HG03571 (cell line): ENCODE results near the gene FALEC.

Source experiments
- ATAC-seq: cut with Tn5 transposase; IDR thresholded peaks from one replicate; pipeline ENCODE4 v1.9.1; 2021; ENCODE audit not compliant: unreplicated experiment

Gene FALEC

DNA sequence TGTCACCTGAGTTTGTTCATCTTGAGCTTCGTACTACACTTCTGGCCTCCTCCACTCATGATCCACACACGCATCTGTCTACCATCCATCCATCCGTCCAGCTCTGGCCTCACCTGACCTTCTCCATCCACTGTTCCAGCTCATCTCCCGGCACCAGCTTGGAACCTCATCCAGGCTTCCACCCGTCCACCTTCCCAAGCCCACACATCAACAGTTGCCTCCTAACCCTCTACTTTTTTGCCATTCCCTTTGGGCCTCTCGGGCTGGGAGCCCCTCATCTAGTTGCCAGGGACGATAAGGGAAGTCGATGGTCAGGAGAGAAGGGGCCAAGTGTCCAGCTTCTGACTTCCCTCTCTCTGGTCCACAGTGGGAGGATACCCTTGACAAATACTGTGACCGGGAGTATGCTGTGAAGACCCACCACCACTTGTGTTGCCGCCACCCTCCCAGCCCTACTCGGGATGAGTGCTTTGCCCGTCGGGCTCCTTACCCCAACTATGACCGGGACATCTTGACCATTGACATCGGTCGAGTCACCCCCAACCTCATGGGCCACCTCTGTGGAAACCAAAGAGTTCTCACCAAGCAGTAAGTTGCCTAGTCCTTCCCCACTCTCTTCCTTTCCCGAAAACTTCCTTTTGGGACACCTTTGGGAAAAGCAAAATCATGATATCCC is 3.4 kb upstream of the FALEC start:
- ATAC-seq = no peak

DNA sequence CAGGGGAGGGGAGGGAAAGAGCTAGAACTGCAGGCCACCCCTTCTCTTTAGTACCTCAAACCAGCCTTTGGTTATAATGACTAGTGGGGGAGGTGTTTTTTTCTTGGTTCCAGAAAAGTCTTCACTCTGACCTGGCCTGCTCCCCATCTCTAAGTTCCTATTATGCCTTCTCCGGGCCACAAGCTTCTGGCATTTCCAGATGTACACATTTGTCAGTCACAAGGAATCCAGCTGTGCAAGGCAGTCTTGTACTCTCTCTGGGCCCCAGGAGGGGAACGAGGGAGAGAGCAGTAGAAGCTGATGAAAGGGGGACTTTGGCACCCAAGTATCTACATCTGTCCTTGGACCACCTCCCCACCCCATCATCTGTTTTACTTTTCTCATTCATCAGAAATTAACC is 2.7 kb upstream of the FALEC start:
- ATAC-seq = no peak

DNA sequence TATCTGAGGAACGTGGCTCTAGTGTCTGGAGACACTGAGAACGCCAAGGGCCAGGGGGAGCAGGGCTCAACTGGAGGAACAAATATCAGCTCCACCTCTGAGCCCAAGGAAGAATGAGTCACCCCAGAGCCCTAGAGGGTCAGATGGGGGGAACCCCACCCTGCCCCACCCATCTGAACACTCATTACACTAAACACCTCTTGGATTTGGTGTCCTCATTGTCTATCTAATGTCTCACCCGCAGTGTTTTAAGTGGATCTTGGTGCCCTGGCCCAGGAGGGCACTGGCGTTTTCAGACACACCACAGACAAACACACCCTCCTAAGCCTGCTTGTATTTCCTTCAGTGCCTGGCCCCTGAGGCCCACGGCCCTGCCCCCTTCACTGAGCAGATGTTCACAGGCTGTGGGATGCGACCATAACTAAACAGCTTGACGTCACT is 2.2 kb upstream of the FALEC start:
- ATAC-seq = no peak

DNA sequence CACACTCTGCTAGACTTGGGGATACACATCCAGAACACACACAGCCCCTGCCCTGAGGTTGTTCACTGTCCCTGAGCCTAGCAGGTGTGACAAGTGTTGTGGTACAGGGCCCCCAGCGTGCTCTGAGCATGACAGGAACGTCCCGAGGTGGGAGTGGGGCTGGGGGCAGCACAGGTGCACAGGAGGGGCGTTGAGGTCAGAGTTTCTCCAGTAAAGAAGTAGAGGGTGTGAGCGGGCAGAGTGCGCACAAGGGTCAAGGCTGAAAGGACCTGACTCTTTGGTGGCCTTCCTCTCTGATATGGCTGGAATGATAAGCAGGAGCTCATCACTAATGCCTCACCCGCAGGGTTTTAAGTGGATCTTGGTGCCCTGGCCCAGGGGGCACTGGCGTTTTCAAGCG is 1.3 kb upstream of the FALEC start:
- ATAC-seq = no peak

DNA sequence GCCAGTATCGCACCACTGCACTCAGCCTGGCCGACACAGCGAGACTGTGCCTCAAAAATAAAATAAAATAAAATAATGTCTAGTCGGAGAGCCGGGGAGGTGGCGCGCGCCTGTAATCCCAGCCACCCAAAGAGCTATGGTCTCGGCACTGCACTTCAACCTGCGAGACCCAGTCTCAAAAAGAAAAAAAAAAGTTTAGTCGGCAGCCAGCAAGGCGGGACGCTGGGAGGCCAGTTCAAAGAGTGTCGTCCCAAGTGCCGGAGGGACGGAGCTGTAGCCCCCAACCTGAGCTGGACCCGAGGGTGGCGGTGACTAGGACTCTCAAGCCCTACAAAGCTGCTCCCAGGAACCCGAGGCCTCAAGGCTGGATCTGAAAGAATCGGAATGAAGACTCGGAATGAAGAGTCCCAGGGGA is 632 bp upstream of the FALEC start:
- ATAC-seq = peak; percentile 5

DNA sequence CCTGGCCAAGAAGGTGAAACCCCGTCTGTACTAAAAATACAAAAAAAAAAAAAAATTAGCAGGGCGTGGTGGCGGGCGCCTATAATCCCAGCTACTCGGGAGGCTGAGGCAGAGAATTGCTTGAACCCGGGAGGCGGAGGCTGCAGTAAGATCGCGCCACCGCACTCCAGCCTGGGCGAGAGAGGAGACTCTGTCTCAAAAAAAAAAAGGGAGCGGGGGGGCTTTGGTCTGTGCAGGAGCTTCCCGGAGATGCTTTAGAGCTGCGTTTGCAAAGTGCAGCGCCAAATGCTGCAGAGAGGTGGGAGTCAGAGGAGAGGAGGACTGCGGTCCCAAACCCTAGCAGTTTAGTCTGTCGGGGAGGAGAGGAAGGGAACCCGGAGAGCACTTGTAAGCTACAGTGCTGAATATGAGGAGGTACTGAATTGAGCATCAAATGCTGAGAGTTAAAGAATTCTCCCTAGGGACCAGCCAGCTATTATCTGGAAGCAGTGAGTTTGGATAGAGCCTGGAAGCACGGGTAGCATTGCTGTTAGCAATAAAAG is 569 bp downstream of the FALEC start:
- no peak for ATAC-seq

DNA sequence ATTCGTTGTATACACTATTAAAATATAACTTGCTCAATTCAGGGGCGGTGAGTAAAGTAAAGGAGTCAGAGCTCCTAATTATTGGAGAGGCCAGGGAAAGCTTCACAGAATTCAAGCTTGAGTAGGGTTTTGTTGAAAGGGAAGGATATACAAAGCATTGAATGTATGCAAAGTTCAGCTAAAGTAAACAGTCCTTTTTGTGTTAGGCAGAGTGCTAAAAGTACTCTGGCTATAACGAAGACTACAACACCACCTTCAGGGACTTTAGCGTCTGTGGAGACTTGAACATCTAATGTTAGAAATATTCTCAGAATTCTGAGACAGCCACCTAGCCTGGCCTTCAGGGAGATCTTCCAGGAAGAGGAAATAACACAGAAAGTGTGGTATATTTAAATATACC is 1.1 kb downstream of the FALEC start:
- no peak for ATAC-seq

DNA sequence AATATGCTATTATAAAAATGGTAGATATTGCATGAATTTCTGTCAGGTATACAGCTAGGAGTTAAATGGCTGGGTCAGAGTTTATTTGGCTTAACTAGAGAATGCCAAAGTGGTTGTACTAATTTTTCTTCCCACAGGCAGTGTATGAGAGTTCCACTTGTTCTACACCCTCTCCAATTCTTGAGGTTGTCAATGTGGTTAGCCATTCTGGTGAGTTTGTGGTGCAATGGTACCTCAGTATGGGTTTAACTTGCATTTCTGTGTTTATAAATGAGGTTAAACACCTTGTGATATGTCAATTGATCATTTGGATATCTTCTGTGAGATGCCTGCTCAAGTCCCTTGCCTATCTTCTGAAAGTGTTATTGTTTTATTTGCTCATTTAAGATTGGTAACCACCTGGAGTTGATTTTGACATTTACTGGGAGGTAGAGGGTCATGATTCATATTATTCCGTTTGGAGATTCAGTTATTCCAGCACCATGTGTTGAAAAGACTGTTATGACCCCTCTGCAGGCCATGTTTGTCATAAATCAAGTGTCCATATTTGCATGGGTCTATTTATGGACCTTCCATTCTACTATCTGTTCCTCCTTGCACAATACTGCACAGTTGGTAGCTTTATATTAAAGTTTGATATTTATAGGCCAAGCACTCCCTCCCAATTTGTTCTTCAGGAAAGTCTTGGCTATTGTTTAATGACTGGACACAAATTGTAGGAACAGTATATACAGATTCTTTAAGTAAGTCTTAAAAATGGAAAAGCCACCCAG is 5.8 kb downstream of the FALEC start:
- ATAC-seq = no peak

DNA sequence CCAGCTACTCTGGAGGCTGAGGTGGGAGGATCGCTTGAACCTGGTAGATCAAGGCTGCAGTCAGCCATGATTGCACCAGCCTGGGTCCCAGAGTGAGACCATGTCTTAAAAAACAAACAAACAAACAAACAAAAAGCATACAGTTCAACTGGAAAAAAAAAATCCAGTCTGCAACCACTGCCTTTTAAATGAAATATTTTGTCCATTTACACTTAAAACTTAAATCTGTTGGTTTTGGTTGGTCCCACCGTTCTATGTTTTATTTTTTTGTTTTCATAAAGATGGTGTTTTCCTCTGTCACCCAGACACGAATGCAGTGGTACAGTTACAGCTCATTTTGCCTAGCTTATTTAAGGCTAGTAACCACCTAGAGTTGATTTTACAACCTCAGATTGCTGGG is 9.8 kb downstream of the FALEC start:
- ATAC-seq = no peak

DNA sequence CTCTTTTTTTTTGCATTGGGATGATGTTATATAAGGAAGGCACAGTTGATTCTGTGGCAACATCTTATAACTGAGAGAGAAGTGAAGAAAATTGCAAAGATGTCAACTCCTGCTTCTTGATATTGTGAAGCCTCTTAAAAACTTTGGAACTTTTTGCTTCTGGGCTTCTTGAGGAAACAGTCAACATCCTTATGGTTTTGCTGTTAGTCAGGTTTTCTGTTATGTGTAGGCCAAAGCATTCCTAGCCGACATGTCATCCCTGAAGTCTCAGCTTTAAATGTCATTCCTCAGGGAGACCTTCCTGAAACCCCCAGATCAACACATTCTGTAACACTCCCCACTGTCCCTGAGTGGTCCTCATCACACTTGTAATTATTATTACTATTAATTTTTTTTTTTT is 12.6 kb downstream of the FALEC start:
- ATAC-seq = no peak

DNA sequence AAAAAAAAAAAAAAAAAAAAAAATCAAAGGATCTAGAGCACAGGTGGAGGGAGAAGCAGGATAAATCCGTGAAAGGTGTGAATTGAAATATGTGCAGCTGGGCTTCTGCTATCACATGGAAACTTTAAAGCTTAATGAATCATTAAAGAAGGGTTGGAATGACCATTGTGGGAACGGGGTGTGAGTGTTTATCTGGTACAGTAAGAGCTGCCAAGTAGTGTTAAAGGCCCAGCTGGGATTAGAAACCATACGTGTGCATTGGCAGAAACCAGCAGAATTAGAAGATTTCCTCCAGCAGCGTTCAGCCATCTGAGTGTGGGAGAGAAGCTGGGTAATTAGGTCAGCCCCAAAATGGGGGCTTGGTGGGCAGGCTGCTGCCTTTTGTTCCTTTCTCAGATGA is 13.5 kb downstream of the FALEC start:
- ATAC-seq = no peak

DNA sequence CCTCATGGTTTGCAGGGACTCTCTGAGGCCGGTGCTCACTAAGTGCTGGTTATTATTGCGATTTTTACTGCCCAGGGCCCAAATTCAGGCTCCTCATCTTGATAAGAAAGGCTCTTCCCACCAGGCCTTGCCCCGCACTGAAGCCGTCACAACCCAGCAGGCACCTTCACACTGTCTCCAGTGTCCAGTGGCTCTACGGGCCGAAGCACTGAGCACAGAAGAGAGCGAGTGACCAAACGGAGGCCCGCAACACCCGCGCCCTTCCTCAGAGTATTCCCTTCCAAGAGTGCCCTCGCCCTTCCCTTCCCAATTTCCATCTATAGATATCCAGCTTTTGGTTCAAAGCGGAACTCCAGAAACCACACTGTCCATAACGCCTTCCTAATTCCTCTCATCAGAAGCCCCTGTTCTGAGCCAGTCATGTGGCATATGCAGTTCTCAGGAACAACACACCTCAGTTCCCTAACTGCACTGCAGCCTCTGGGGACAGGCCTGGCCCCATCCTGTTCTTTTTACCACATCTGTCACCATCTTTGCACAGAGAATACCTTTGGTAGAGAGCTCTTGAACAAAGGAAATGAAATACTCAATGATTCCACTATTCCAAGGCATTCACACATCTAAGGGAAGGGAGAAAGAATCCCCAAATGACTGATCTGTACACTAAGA is 15.1 kb downstream of the FALEC start:
- ATAC-seq = no peak

DNA sequence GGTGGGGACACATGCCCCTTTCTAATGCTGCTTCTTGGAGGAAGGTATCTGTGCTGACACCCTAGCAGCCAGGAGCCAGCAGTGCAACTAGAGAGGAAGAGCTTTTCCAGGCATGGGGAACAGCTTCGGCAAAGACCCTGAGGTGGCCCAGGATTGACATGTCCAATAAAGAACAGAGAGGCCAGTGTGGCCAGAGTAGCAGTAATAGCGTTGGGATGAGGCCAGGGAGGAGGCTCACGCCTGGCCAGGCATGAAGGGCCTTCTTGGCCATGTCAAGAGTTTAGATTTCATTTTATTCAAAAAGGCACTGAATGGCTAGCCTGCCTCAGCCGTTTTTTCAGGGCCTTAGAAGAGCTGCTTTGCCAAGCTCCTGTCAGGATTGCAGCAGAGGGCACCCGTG is 17.3 kb downstream of the FALEC start:
- no peak for ATAC-seq

DNA sequence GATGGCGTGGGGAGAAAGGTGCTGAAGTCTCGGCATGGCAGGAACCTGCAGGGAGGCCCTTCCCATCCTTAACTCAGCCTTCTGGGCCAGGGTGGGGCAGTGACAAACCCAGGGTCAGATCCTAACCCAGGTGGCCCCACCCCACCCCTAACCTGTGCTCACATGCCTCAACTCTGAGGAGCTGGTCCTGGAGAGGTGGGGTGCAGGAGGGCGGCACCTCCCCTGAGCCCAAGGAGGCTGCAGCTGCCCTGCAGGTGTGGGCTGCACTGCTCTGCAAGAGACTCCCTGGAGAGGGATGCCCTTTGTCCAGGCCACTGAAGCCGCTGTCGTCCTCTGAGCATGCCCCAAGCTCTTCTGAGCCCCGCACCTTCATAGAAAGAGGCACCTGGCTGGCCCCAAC is 18.4 kb downstream of the FALEC start:
- ATAC-seq = no peak

DNA sequence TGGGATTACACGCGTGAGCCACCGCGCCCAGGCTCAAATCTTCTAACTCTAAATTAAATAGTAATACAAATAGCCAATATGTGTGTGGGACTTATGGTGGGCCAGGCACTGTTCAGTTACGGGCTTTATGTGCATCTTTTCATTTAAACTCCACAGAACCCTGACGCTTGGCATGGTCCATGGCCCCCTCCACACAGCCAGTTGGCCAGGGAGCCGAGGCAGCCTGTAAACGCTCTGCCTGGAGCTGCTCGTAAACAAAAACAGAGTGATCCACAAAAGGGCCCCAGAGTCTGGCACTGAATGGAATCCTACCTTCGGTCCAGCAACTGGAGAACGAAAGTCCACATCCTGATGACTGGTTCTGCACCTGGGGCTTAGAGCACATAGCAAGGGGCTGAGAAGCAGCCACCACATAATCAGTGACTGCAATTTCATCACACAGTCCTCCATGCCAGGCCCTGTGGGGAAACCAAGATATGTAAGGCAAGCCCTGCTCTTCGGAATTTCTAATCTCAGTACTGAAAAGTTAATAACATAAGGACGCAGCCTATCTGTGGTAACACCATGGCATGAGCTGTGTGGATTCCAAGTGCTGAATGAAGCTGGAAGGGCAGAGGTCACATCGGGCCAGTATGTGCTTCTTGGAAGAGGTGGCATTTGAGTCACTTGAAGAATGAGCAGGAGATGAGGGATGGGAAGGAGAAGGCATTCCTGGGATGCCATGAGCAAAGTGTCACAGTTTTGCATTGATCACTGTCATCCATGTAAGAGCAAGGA is 20.1 kb downstream of the FALEC start:
- no peak for ATAC-seq

DNA sequence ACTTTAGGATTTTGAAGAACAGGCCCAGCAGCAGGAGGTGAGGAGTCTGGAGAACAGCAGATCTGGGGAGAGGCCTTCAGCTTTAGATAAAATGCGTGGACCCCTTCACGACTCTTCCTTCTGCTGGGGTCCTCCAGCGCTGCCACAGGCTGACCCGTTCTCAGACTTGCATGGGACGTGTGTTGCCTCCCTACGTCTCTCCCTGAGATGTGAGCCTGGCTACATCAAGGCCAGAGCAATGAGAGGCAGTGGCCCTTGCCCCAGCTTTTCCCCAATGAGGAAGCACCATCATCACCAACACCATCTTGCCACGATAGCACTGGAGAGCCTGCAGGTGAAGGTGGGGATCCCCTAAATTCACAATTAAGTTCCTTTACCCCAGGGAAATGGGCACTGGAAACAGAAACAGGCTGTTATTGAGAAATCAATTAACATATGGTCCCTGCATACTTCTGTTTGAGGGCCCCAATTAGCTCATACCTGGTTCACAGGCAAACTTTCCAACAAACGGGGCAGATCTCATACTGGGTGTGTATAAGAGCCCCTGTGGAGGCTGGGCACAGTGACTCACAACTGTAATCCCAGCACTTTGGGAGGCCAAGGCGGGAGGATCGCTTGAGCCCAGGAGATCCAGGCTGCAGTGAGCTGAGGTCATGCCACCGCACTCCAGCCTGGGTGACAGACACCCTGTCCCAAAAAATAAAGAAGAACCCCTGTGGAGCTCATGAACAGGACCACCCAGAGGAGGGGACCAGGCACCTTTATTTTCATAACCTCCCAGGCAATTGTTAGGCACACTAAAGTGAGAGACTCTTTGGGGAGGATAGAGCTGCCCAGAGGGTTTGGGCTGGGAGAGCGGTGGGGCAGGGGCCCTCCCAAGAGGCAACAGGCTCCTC is 21.5 kb downstream of the FALEC start:
- ATAC-seq = no peak

DNA sequence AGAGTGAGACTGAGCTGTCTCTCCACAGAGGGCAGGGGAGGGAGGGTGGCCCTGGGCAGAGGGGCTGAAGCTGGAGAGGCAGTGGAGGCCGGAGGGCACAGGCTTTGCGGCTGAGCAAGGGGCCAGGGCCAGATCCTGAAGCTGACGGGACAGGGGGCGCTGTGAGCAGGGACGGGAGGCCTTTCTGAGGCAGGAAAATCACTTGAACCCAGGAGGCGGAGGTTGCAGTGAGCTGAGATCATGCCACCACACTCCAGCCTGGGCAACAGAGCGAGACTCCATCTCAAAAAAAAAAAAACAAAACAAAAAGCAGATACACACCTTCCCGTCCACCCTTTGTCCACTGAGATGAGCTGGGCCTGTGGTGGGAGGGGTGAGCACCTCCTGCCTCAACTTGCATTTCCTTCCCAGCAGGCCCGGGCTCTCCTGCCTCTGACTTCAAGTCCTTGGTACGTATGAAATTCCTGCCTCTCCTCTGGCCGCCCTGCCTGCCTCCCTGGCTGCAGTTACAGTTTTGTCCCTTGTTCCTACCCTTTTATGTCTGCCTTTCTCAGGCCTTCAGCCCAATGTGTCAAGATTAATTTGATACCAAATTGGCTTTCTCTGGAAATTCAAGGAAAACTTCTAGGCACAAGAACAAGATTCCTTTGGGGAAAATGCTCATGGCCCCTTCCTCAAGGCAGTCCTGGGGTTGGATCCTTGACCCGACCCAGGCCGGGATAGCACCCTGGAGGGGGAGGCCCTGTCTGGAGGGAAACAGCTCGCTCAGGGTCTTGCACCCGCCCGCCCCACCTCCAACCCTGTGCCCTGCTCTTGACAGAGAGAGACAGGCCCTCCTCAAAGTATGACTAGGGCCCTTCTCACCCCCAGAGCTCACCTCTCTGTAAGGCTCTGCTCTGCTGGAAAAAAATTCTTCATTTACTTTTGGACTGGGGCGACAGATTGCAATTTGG is 22.5 kb downstream of the FALEC start:
- ATAC-seq = no peak

DNA sequence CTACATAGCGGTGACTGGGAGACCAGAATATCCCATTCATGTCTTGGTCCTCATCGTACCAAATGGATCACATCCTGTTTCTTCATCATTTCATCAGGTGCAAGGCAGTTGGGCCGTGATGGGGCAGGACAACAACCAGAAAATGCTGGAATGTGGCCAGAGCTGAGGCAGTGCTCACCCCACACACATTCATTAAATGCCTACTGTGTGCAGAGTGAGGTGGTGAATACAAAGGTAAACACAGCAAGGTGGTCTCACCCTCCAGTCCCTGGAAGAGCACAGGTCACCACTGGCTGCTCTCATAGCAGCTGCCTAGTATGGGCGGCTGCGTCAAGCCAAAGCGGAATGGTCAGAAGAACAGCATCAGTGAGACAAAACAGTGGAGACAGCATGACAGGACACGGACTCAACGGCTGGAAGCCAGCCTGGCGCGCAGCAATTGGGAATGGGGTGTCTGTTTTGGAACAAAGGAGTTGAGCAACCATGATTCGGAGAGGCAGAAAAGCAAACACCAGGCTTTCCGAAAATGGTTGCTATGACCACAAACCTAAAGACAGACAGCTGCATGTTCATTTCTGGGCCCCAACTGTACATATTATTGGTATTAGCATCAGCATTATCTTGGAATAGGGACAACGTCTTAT is 28.1 kb downstream of the FALEC start:
- ATAC-seq = no peak

DNA sequence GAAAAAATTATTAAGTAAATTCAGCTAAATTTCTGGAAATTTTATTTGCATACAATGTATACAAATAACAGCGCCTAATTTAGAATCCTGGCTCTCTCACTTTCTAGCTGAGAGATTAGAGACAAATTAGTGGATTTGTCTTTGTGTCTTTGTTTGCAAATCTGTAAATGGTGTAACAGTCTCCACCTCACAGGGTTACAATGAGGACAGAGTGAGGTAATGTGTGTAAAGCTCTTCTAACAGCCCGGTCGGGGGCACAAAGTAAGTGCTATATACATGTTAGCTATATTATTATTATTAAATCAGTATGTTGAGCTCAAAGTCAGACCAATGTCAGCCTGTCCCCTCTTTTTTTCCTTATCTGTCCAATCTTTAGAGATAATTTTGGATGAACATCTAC is 28.7 kb downstream of the FALEC start:
- ATAC-seq = no peak
